Stimulated activated CD8-positive, alpha-beta memory T cell treated with anti-CD3 and anti-CD28 coated beads, Interleukin-15, amount 100 ng/mL, for 48 hours (primary cell): Measurements from ENCODE around the gene STN1.
"Not testable (repeated sequence)": the region's sequence is repeated elsewhere in the genome, so short reads cannot be mapped to it uniquely, and the experiment has no call there.

Experiments used
- DNase-seq, 2 donors: peaks; one replicate each; pipeline ENCODE4 v3.0.0-alpha.2; 2020; ENCODE audit warnings: low read depth in 2 of 2

The STN1 gene

DNA sequence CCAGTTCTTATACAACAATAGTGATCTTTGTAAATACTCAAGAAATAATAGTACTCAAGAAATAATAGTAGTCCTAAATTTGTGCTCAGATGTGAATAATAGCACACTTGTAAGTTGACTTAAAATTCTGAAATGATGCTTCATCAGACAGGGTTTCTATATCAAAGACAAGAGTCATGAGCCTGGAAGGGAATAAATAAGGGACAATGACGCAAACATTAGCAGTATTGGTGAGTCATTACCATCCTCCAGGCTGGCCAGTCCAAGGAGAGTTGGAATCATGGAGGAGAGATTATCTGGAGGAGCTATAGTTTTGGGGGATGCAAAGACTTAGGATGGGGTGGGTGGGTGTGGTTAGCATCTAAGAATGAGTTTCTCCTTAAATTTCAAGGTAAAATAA is 56.5 kb downstream of the STN1 start:
- no peak for DNase-seq

DNA sequence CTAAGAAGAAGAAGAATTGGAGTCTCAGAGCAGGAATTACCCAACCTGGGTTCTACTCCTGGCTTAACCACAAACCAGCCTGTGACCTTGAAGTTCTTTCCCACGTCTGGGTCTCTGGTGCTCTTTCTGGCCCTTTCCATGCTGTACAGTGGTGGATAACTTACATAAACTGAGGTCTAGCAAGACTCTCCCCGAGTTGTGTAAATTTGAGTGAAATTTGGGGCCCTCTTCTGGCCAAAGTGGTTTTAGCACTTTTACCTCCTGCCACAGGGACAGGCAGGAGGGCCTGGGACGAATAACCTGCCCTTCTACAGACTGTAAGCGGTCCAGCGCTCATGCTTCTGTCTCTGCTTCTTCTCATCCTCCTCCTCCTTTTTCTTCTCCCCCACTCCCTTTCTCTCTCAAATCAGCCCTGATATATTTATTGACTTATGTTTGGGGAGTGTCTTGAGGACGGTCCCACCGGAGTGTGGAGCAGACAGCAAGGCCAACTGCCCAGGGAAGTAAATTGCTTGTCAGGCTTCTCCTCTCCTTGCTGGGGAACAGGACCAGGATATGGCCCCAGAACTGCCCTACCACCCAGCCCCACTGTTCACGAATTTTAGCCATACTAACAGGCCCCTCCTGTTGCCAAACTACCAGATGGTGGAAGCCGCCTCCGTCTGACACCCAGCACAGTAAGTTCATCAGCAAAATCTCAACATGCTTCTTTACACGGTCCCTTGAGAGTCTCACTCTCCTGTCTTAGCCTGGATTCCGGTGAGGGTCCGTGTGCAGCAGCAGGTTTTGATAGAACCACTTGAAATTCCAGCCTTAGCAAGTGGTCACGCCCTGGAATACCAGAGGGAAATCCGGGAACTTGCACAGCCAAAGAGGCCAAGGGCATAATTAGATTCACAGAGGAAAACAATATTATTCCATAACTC is 58.6 kb downstream of the STN1 start:
- peak; percentile 18 to 19 for DNase-seq

DNA sequence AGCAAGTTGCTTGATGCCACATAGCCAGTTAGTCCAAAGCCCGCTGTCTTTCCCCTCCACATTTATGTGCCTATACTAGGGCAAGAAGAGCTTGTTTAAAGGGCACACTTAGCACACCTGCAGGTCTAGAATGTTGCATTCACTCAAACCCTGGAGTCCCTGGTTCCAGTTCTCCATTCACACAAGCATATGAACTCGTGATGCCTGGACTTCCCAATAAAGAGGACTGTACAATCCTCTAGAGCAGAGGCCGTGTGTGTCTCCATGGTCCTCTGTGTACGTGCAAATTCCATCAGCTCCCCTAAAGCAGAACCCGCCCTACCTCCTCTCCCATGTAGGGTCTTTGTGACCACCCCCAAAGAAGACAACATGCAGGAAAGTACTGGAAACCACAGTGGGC is 59.6 kb downstream of the STN1 start:
- no peak for DNase-seq

DNA sequence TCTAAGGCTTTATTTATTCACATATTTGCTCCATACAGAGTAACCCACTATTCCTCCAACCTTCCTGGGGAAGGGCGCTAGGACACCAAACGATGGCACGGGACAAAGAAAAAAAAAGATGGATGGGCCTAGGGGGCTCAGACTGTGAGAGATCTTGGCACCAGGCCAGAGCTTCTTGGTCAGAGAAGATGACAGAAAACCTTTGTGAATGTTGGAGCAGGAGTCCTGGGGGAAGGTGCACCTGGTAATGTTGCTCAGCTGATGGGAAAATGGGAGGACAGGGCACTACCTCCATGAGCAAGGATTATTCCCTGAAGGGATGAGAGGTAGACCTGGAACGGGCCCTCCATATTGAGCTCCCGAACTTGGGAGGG is 61.2 kb downstream of the STN1 start:
- no peak for DNase-seq

DNA sequence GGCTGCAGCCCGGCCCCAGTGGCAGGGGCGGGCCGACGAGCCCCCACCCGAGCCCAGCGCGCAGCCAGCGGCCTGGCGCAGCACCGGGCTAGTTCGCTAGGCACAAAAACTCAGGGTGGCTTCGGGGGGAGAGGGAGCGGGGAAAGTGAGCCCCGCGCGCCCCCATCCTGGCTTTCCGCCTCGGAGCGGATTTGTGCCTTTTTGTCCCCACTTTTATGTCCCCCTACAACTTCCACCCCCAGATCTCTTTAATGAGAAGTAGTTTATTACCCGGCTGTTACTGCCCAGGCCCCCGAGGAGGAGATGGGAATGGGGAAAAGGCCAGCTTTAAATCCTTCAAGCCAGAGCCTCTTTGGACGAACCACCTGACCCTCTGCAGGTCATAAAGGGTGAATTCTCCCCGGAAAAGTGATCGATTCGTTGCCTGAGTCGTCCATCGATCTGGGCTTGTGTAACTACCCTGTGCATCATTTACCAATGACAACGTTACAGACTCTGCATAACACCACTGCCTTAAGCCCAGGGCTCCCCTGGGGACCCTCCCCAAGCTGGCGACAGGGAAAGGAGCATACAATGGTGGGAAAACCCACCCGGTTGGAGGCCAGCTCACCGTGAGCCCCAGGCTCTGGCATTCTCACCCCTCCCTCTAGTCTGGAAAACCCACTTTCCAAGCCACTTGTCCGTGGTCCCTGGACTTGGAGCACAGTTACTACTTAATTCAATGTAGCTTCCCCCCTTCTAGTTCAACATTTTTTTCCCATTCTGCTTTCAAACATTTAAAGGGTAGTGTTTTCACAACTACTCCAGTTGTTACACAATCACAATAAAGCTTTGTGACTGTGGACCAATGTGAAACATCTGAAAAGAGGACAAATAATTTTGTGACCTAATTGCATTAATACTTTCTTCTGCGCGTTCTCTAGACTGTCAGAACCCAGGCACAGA is 61.9 kb downstream of the STN1 start:
- no peak for DNase-seq

DNA sequence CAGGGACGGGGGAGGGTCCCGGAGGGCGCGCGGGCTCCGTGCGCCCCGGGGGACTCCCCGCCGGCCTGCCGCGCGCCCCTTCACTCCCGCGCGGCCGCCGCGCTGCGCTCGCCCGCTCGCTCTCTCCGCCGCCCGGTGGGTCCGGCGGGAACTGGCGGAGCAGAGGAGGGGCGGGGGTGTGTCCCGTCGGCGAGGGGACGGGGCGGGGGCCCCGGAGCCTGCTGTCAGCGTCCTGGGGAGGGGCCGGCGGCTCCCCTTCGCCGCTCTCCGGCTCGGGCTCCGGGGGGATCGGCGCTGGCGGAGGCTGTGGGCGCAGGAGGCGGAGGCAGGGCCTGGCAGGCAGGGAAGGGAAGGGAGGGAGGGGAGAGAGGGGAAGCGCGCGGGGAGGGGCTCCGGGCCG is 62.6 kb downstream of the STN1 start, which contains the start of gene SH3PXD2A:
Gene SH3PXD2A, minus strand, starts transcription at position 153 of the 400 bp plus-strand sequence. CDS start 310 bp downstream, outside the sequence.
- no peak for DNase-seq

GRCh38 chr10:103854686-103855391 is 63.1 kb downstream of the STN1 start:
- no peak for DNase-seq

DNA sequence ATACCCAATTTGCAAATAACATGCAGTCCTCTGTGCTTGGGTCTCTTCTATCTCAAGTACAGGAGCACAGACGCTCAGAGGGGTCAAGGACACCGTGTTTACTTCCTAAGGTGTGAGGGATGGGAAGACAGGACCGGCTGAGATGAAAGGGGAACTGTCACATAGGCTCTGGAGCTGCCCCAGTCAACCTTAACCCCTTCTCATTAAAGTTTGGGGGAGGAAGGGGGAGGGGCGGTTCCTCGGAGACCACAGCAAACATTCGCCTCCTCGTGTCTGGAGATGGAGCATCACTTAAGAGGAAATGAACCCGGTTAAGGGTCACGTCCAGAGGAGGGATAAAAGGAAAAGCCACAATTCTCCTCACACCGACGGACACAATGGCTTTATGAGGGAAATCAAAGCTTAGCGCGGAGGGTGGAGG is 63.7 kb downstream of the STN1 start:
- no peak for DNase-seq

DNA sequence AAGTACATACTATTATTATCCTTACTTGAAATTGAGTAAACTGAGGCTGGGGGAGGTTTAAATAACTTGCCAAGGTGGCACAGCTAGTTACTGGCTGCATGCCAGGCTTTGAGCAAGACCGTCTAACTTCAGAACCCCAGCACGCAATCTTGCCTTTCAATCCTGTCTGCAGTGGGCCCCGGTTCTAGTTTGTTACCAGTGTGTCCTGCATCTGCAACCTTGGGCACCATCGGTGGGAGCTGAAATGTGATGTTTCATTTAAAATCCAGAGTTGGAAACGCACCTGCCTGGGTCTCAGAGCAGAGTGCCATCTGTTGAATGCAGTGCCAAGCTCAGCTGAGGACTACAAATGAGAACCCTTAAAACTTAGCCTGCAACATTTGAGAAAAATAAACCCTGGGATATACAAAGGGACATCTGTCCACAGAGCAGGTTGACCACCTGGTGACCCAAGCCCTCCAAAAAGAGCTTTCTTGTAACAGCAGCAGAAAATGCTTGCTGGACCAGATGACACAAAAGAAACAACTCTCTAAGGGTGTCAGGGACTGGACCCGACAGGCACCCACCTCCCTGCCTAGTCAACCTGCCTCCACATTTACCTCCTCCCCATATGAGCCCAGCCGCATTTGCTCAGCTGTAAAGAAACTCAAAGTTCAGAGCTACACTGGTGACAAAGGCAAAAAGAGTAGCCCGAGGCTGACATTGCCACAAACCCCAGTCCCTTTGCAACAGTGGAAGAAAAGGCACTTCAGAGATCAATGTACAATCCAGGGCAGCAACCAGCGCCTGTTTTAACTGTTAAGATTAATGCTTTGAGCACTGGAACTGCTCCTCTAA is 64.3 kb downstream of the STN1 start:
- DNase-seq = no peak

- no peak for DNase-seq
These were observed 65.1 kb downstream of the STN1 start for GRCh38 chr10:103852856-103853255.

GRCh38 chr10:103852189-103852711 is 65.7 kb downstream of the STN1 start:
- no peak for DNase-seq

GRCh38 chr10:103851261-103851660 is 66.7 kb downstream of the STN1 start:
- no peak for DNase-seq

GRCh38 chr10:103850572-103850895 is 67.5 kb downstream of the STN1 start:
- no peak for DNase-seq

DNA sequence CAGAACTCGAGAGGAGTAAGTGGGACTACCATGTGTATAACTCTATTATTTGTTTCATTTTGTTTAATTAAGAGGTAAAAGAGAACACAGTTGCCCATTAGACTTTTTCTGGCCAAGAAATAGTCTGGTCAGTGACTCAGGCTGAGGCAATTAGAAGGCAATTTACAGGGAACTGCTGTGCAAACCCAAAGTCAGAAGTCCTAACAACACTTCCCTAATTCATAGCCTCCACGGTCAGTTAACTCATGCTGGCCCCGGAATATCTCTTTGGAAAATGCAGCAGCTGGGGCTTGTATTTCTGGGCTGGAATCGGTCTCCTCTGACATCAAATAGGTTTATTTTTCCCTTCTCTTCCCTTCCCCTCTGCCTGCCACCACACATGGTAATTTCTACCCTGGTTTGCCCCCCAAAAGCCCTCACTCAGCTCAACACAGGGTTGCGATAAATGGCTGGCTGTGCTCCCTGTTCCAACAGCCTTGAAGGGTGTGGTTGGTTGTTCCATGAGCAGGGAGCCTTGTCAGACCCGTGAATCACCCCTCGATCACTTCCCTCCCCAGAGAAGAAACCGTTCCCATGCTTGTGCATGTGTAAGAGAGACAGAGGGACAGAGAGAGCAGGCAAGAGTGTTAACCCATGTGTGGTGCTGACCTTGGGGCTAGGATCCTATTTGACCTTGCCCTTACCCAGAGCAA is 68.0 kb downstream of the STN1 start:
- no peak for DNase-seq

GRCh38 chr10:103849212-103849877 is 68.6 kb downstream of the STN1 start:
- DNase-seq = no peak

DNA sequence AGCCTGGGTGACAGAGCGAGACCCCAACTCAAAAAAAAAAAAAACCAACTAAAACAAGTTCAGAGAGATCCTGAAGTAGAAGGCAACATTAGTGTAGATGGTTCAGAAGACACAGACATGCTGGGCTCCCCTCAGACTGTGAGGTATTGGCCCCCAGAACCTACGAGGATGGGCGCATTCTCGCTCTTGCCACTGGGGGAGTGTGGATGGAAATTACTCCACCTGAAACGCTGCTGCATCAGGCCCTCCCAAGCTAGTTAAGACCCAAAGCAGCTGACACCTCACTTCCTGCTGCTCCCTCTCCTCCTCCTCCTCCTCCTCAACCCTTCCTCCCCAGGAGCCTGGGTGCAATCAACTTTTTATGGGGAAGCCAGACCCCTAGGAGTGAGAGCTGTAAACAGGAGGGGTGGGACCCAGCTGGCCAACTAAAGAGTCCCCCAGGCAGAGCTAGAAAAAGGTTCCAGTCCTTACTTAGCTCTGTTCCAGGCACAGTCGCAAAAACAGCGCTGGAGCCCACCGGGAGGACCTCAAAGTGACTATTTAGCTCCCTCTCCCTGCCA is 70.0 kb downstream of the STN1 start:
- DNase-seq = no peak

GRCh38 chr10:103847346-103847745 is 70.6 kb downstream of the STN1 start:
- no peak for DNase-seq

DNA sequence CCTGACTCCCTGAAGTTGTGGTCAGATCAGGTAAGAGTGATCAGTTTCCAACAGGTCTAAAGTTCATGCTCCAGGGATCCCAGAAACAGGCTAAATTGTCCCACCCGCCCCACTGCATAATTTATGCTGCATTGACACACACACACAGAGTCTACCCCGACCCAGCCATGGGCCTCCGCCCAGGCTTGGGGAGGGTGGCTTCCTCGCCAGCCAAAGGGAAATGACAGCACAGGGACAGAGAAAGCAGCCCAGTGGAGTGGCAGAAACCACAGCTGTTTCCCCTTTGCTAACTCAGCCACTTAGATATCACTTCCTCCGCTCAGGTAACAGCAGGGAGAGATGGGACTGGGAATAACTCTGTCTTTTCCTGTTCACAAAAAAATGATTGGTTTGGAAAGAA is 72.0 kb downstream of the STN1 start:
- DNase-seq = no peak

- DNase-seq = not testable (repeated sequence)
These were observed 72.6 kb downstream of the STN1 start for GRCh38 chr10:103845346-103845745.
